Hepatocyte (in vitro differentiated cells): Measurements from ENCODE around the gene RPH3AL. TPM values are rescaled to one million over a fixed set of nuclear protein-coding genes. Genes with fewer than 3 reads are reported as not detected.

Experiments
- DNase-seq: peaks from one replicate; pipeline ENCODE4 v3.0.0-alpha.2; 2016; ENCODE audit warnings: low spot score
- H2AFZ ChIP-seq: fragments of 200-600 bp; sonication (generic); 2 replicates; pipeline ENCODE4 v1.6.0; 2016; ENCODE audit warnings: antibody characterized with exemption, mild to moderate bottlenecking
- H3K27ac ChIP-seq: fragments of 200-600 bp; sonication (generic); 2 replicates; pipeline ENCODE4 v1.5.1; 2016; ENCODE audit warnings: mild to moderate bottlenecking
- H3K27me3 ChIP-seq: fragments of 200-600 bp; sonication (generic); 2 replicates; pipeline ENCODE4 v1.6.1; 2016
- H3K36me3 ChIP-seq: fragments of 200-600 bp; sonication (generic); replicated peaks from 2 replicates; pipeline ENCODE4 v1.5.1; 2016; ENCODE audit warnings: low read depth; ENCODE audit not compliant: insufficient read depth
- H3K4me1 ChIP-seq: fragments of 200-600 bp; sonication (generic); 2 replicates; pipeline ENCODE4 v1.5.1; 2016; ENCODE audit warnings: mild to moderate bottlenecking, moderate library complexity; ENCODE audit not compliant: insufficient read depth
- H3K4me2 ChIP-seq: fragments of 200-600 bp; sonication (generic); 2 replicates; pipeline ENCODE4 v1.6.0; 2016
- H3K4me3 ChIP-seq: fragments of 200-600 bp; sonication (generic); 2 replicates; pipeline ENCODE4 v1.5.1; 2016; ENCODE audit warnings: mild to moderate bottlenecking
- H3K79me2 ChIP-seq: fragments of 200-600 bp; sonication (generic); 2 replicates; pipeline ENCODE4 v1.6.0; 2017; ENCODE audit warnings: mild to moderate bottlenecking
- H3K9me2 ChIP-seq: fragments of 200-600 bp; sonication (generic); replicated peaks from 2 replicates; pipeline ENCODE4 v1.6.0; 2017; ENCODE audit warnings: mild to moderate bottlenecking; ENCODE audit not compliant: insufficient read depth
- H3K9me3 ChIP-seq: fragments of 200-600 bp; sonication (generic); 2 replicates; pipeline ENCODE4 v1.5.1; 2016; ENCODE audit warnings: low read depth, mild to moderate bottlenecking
- H4K20me1 ChIP-seq: fragments of 200-600 bp; sonication (generic); 2 replicates; pipeline ENCODE4 v1.6.0; 2016; ENCODE audit warnings: mild to moderate bottlenecking; ENCODE audit not compliant: insufficient read depth, poor library complexity, severe bottlenecking
- EZH2 ChIP-seq: fragments of 200-600 bp; sonication (generic); IDR thresholded peaks from 2 replicates; pipeline ENCODE4 v1.6.1; 2016; ENCODE audit warnings: antibody characterized with exemption, mild to moderate bottlenecking, borderline replicate concordance
- EZH2phosphoT487 ChIP-seq: fragments of 200-600 bp; sonication (generic); IDR thresholded peaks from one replicate; pipeline ENCODE4 v1.6.1; 2018; ENCODE audit warnings: antibody characterized with exemption, mild to moderate bottlenecking, low read depth, moderate library complexity; ENCODE audit not compliant: unreplicated experiment, severe bottlenecking
- WGBS: methylation state at CpG from one replicate; pipeline ENCODE4 v1.1.6; 2016; ENCODE audit warnings: low lambda C conversion rate; ENCODE audit errors: missing lambda C conversion rate; 5-methylcytosine and 5-hydroxymethylcytosine counted together
- polyA plus RNA-seq: library from polyadenylated mRNA; unstranded; fragments of >200 nt; fragmentation: Nextera tagmentation; extraction: Ambion mirVana; gene quantifications from 2 replicates; pipeline ENCODE4 v1.2.1, GENCODE V29; 2016
- total RNA-seq: library from RNA; depleted of rRNA; stranded (reverse); fragments of >200 nt; gene quantifications from 2 replicates; pipeline ENCODE4 v1.2.3, GENCODE V29; 2014
- TF ChIP-seq, protein P1 (sequence below): fragments of 200-600 bp; sonication (generic); IDR thresholded peaks from 2 replicates; pipeline ENCODE4 v1.5.1; 2016; ENCODE audit warnings: antibody characterized with exemption, mild to moderate bottlenecking; ENCODE audit not compliant: poor library complexity

RPH3AL gene
- total and polyA plus RNA-seq, 2 experiments from 2014 or later, result 7.0 to 7.6 TPM

DNA sequence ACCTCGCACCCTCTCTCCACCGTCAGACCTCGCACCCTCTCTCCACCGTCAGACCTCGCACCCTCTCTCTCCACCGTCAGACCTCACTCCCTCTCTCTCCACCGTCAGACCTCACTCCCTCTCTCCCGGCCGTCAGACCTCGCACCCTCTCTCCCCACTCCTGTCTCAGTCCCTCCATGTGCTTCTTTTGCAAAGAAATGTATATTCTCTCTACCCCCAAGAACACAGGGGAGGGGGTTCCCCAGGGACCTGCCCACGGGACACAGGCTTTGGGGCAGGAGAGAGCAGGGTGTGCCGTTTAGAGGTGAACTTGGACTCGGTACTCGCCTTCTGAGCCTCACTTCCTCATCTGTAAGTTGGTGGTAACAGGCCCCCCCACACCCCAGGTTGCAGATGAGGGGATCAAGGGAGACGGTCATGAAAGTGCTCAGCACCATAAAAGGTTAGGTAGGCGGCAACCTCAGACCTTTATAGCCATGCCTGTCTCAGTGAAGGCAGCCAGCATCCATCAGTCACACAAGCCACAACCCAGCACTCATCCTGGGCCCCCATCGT, 63.7 kb downstream of the RPH3AL start:
- Histone ChIP-seq H3K36me3 (no peaks in the 10 kb centered on the region), H3K4me1 (no peaks in the 10 kb centered on the region), H4K20me1 (no peaks in the 10 kb centered on the region), H3K9me3 (no peaks in the 10 kb centered on the region), H3K27ac (no peak overlapping the region), H3K4me3 (no peak overlapping the region), H3K9me2 (no peaks in the 10 kb centered on the region), H3K27me3 (no peaks in the 10 kb centered on the region), H2AFZ (no peak overlapping the region), H3K4me2 (no peak overlapping the region), H3K79me2 (no peaks in the 10 kb centered on the region)
- TF ChIP-seq EZH2phosphoT487 (no peak), EZH2 (no peak)
- TF ChIP-seq, protein P1, sequence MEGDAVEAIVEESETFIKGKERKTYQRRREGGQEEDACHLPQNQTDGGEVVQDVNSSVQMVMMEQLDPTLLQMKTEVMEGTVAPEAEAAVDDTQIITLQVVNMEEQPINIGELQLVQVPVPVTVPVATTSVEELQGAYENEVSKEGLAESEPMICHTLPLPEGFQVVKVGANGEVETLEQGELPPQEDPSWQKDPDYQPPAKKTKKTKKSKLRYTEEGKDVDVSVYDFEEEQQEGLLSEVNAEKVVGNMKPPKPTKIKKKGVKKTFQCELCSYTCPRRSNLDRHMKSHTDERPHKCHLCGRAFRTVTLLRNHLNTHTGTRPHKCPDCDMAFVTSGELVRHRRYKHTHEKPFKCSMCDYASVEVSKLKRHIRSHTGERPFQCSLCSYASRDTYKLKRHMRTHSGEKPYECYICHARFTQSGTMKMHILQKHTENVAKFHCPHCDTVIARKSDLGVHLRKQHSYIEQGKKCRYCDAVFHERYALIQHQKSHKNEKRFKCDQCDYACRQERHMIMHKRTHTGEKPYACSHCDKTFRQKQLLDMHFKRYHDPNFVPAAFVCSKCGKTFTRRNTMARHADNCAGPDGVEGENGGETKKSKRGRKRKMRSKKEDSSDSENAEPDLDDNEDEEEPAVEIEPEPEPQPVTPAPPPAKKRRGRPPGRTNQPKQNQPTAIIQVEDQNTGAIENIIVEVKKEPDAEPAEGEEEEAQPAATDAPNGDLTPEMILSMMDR, result no peak
- DNase-seq, result no peak
- 81% methylated on average over 12 of the region's 17 CpGs for WGBS

DNA sequence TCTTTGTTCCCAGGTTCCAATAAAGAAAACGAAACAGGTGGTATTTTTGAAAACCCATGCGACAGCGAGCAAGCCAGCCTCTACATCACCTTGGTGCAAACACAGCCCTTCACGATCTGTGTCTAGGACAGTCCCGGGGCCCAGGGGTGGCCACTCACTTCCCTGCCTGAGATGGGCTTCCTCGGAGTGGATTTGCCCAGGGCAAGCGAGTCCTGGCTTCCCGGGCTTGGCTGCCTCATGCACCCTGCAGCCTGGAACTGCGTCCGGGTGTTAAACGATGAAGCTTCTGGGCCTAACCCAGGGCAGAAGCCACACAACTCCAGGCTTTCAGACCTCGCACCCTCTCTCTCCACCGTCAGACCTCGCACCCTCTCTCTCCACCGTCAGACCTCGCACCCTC, 66.0 kb downstream of the RPH3AL start:
- Histone ChIP-seq H3K4me3 (no peak overlapping the region), H3K27ac (no peak overlapping the region), H4K20me1 (no peaks in the 10 kb centered on the region), H2AFZ (no peak overlapping the region), H3K4me1 (no peaks in the 10 kb centered on the region), H3K9me3 (no peaks in the 10 kb centered on the region), H3K36me3 (no peaks in the 10 kb centered on the region), H3K27me3 (no peaks in the 10 kb centered on the region), H3K9me2 (no peaks in the 10 kb centered on the region), H3K79me2 (no peaks in the 10 kb centered on the region), H3K4me2 (no peak overlapping the region)
- no peak for DNase-seq
- 88% methylated on average over 13 of the region's 16 CpGs for WGBS
- TF ChIP-seq EZH2 (no peak), EZH2phosphoT487 (no peak)
- TF ChIP-seq, protein P1, result no peak

DNA sequence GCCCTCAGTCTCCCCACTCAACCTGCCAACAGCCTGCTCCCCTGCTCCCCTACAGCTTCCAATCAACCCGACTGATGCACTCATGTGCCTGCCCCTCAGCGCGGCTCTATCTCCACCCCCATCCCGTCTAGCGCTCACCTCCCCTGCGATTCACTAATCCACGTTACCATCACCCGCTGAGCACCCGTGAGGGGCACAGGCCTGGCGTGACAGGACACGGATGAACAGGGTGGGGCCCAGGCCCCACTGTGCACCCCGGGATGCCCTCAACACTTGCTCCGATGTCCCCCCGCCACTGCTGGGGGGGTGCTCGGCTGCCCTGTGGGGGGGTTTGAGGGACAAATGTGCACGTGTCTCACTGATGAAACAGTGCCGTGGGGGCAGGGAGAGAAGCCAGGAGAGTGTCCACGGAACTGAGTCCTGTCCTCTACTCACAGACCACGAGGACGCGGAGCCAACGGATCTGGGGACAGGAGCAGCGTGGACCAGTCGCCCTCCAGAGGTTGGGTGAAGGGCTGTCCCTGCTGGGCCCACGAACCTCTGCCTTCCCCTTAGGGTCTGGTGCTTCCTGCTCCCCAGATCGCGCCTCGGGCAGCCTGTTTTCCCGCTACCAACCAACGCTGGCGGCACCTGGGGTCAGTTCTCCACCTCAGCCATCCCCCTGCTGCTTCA, 66.7 kb downstream of the RPH3AL start:
- Histone ChIP-seq H3K79me2 (no peaks in the 10 kb centered on the region), H4K20me1 (no peaks in the 10 kb centered on the region)
- 90% methylated on average over 29 of the region's 31 CpGs for WGBS

More for the DNA sequence above, 66.7 kb downstream of the RPH3AL start:
- Histone ChIP-seq H2AFZ (no peak overlapping the region), H3K36me3 (no peaks in the 10 kb centered on the region), H3K27ac (no peak overlapping the region), H3K9me2 (no peaks in the 10 kb centered on the region), H3K4me2 (no peak overlapping the region), H3K27me3 (no peaks in the 10 kb centered on the region), H3K4me3 (no peak overlapping the region), H3K4me1 (no peaks in the 10 kb centered on the region), H3K9me3 (no peaks in the 10 kb centered on the region)
- no peak for TF ChIP-seq EZH2
- no peak for TF ChIP-seq EZH2phosphoT487
- TF ChIP-seq, protein P1, result no peak
- DNase-seq, result no peak
